Endothelial cell of umbilical vein (primary cell): Measurements from ENCODE around the gene OR2T4.

Source experiments
- CTCF ChIP-seq, 2 donors: IDR thresholded peaks; 1 replicate in 1 of 2; 2 replicates in 1 of 2; pipeline ENCODE4 v1.5.1; 2011; ENCODE audit warnings: low read length in 2 of 2, mild to moderate bottlenecking in 2 of 2, moderate library complexity in 2 of 2, control low read depth in 1 of 2, inconsistent platforms in 1 of 2, low read depth in 1 of 2; ENCODE audit not compliant: insufficient read depth in 1 of 2; ENCODE audit errors: extremely low read depth in 1 of 2
- MYC ChIP-seq: IDR thresholded peaks from one replicate; pipeline ENCODE4 v1.6.1; 2011; ENCODE audit warnings: mild to moderate bottlenecking, low read depth, low read length
- POLR2A ChIP-seq: IDR thresholded peaks from 2 replicates; pipeline ENCODE4 v1.6.1; 2012; ENCODE audit warnings: low read depth, mild to moderate bottlenecking, control low read depth, low read length
- POLR2AphosphoS5 ChIP-seq: IDR thresholded peaks from 2 replicates; pipeline ENCODE4 v1.6.1; 2012; ENCODE audit warnings: low read depth, mild to moderate bottlenecking, control low read depth, low read length, moderate library complexity; ENCODE audit not compliant: insufficient read depth

GRCh38 chr1:248316796-248317195 is 44.7 kb upstream of the OR2T4 start:
- no peak for TF ChIP-seq POLR2AphosphoS5
- TF ChIP-seq POLR2A, result no peak
- no peak for TF ChIP-seq MYC
- no peak for TF ChIP-seq CTCF (IDR thresholded peaks at IDR 0.05; ENCODE audit: extremely low read depth in 1 of 2, insufficient read depth in 1 of 2, low read depth in 1 of 2, low read length in 2 of 2)
